SKM-1 (cell line): ENCODE results near the gene PIGR.
"Not testable (repeated sequence)": the region's sequence is repeated elsewhere in the genome, so short reads cannot be mapped to it uniquely, and the experiment has no call there.

Experiments
- DNase-seq: peaks from one replicate; lab custom pipeline; 2025; ENCODE audit not compliant: unreplicated experiment; lab: John Stamatoyannopoulos, UW

The PIGR gene

DNA sequence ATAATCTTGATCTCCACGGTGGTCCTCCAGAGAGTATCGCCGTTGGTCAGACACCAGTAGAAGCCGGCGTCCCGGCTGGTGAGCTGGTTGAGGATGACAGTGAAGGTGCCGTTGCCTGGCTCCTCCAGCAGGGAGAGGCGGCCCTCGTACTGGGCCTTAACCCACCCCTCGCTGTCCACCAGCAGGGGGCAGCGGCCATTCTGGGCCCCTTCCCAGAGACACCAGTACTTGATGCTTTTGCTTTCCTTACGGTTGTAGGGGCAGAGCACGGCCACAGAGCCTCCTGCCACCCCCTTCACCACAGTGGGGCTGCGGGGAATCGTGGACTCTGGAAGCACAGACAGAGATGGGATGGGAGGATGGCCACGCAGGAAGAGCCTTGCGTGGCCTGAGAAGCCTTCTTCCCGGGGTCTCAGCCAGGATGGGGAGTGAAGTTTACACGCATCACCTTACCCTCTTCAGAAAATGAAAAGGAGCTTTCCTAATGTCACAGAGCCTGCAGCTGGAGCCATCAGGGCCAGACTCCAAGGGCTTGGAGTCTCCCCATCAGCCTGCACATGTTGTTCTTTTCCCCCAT, 10.7 kb downstream of the PIGR start:
- DNase-seq, result peak; percentile 33

DNA sequence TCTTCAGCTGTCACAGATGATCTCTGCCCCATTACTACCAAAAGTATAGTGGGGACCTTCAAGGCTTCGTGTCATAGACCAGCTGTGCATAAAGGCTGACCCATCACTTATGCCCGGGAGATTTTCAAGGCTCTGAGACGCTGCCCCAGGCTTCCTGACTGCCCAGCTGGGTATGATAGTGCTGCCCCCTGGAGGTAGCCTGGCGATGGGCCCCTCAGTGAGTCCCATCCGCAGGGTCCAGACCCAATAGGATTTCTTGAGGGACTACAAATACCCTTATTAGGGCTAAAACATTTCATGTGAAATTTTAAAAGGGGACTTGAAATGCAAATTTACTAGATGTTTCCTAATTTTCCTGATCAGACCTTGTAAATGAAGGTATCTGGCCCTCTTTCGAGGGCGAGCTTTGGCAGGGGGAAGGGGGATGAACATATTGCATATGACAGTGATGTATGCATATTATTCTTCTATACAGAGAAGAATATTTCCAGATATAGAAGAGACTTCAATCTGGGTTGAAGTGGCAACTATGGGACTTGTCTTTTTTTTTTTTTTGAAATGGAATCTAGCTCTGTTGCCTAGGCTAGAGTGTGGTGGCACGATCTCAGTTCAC, 12.8 kb downstream of the PIGR start:
- DNase-seq, result peak; percentile 28

DNA sequence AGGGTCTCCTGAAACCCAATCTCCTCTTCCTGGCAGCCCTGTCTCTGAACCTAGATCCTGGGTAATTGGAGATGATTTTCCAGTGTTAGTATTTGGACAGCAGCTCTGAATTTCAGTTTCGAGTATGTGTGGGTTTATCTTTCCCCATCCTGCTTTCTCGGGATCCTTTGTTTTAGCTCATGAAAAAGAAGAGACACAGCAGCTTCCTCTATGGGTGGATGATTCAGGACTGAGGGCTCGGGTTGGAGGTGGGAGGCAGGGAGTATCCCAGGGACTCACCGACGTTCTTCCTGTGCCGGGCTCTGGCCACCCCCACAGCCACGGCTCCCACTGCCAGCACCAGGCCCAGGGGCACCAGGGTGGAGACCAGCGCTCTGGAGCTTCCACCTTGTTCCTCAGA, 14.1 kb downstream of the PIGR start:
- no peak for DNase-seq

DNA sequence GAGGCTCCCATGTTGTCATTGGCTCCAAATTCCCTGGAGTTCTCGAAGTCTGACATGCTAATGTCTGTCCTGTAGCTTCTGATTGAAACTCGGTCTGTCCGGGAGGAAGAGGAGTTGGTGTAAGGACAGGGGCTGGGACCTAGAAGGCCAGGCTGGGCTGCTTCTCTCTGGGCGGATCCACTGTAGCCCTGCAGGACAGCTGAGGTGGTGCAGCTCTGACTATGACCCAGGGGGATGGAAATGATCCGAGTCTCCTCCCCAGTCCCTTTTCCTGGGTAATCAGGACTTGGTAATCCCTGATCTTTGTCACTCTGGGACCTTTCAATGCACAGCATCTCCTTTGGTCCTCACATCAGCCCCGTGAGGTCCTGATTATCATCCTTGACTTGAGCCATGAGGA, 14.6 kb downstream of the PIGR start:
- DNase-seq, result no peak

DNA sequence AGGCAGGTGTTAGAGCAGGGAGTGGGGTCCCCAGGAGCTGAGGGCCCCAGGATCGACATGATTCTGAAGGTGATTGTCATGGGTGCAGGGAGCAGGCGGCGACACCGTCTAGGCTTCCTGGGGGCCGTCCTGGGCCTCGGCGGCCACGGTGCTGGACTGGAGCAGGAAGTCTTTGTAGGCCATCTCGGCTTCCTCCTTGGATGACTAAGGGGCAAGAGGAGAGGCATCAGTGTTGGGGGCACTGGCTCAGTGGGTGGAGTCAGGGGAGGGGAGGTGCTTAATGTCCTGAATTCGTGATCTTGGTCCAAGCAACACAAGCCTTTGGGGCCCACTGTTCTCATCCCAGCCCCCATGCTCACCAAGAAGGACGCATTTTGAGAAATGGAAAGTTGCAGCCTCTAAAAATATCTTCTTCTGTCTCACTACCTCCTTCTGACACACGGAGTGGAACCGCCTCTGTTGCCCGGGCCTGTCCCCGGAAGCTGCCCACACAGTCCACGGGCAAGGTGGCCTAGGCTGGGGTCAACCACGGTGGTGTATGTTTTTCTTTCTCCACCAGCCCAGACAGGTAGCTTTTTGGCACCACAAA, 16.0 kb downstream of the PIGR start:
- no peak for DNase-seq

DNA sequence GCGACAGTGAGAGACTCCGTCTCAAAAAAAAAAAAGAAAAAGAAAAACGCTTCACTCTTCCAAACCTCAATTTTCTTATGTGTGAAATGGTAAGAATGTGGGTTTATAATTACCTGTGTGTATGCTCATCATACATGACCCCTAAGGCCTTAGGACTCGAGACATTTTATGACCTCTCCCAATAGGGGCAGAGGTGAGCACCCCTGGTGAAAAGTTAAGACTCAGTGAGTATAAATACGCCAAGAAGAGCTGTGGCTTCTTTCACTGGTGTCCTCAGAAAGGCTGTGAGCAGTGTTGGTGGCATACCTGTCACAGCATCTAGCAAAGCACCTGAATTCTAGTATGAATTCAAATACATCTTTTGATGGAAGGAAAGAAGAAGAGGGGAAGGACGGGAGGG, 16.7 kb downstream of the PIGR start:
- no peak for DNase-seq

DNA sequence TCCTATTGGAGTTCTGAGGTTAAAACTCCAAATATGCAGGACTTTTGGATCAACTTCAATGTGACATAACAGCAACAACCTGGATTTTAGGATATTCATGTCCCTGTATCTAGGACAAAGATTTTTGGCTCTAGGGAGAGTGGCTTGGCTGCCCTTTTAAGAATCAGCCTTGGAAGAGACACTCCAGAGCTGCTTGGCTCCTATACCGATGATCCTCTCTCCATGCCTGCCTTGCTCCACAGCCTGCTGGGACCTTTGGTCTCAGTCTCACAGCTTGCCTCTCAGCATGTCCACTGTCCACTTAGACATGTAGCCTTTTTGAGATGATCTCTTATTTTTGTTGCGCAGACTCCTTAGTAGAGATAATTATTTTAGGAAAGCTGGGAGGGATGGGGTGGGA, 20.0 kb downstream of the PIGR start:
- DNase-seq, result no peak

DNA sequence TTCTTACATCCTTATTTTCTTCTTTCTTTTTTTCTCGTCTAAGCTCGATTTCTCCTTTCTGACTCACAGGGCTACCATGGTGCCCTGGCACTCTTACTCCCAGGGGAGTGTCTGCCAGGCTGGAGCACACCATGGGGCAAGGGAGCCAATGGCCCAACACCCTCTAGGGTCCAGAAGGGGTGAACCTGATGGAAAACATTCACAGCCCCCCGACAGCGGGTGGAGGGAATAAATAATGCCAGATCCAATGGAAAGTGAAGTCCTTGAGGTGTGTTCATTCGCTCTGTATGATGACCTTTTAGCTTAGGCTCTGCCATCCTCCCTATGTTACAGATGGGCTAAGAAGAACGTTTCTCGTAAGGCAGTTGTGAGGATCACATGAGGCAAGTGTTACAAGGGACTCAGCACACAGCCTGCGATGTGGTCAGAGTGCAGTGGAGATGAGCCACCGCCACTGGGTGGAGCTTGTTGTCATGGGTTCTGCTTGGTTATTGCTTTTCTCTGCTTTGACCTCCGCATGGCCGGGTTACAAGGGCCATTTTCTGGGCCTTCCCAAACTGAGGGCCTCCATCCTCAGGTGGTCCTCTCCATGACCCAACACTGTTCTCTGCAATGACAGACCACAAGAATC, 21.0 kb downstream of the PIGR start:
- DNase-seq, result peak; percentile 57

DNA sequence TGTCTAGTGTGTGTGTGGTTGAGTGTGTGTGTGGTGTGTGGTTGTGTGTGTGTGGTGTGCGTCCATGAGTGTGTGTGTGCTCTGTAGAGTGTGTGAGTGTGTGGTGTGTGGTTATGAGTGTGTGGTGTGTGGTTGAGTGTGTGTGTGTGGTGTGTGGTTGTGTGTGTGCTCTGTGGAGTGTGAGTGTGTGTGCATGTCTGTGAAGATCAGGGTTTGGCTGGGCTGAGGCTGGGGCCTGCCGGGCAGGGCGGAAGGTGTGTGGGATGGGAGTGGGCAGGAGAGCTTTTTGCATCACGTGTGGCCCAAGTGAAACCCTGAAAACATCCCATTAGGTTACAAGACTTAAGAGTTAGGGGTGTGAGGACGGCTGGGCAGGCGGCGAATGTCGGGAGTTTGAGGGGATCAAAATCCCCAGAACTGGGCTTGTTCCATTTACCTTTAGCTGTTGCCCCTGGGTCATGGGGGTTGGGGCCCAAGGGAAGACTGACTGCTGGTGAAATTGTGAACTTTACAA, 21.6 kb downstream of the PIGR start:
- no peak for DNase-seq

DNA sequence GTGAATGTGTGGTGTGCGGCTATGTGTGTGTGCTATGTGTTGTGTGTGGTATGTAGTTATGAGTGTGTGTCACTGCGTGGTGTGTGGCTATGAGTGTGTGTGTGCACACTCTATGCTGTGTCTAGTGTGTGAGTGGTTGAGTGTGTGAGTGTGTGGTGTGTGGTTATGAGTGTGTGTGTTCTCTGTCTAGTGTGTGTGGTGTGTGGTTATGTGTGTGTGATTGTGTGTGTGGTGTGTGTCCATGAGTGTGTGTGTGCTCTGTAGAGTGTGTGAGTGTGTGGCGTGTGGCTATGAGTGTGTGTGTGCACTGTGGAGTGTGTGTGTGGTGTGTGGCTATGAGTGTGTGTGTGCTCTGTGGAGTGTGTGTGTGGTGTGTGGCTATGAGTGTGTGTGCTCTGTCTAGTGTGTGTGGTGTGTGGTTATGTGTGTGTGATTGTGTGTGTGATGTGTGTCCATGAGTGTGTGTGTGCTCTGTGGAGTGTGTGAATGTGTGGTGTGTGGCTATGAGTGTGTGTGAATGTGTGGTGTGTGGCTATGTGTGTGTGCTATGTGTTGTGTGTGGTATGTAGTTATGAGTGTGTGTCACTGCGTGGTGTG, 22.2 kb downstream of the PIGR start:
- not testable (repeated sequence) for DNase-seq

DNA sequence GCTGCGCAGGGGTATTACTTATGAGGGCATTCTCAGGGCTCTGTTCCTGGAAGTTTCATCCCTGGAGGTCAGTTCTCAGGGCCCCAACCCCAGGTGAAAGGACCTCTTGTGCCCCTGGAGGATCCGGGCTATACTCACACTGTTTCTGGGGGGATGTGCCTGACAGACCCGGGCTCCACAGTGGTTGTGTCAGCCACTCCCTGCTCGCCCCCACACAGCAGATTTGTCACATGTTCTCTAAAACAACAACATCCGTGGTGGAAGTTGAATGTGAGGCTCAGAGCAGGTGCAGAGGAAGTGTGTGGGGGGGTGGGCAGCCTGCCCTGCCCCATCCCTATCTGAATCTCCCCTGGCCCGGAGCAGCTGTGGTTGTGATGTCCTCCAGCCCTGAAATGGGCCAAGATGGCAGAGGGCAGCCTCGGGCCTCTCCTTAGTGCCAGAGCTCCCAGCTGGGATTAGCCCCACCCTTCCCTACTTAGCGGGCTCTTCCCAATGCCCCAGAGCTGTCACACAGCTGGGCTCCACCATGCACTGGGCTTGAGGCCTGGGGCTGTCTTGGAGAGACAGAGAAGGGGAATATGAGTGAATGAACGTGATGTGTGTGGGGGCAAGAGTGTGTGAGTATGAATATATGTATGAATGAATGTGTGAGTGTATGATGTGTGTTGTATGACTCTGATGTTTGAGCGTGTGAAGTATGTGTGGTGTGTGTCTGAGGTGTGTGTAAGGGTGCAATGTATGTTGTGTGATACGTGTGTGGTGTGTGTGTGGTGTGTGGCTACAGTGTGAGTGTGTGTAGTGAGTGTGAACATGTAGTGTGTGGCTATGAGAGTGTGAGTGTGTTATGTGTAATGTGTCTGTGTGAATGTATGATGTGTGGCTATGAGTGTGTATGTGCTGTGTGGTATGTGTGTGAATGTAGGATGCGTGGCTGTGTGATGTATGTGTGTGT, 23.0 kb downstream of the PIGR start:
- no peak for DNase-seq

DNA sequence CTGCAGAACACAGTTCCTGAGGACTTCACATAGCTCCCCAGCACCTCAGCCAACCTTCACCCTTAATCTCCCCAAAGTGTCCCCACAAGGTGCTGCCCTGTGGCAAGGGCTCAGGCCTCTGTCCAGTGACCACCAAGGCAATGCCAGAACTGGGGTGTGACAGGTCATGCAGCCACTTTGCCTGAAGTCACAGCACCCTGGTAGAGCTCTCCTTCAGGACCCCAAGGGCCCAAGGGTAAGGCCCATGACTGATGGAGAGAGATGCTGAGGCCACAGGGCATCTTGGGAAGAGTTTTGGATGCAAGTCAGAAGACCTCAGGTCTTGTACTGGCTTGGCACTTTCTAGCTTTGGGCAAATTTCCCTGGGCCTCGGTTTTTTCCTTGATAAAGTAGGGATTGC, 23.7 kb downstream of the PIGR start:
- DNase-seq, result no peak

DNA sequence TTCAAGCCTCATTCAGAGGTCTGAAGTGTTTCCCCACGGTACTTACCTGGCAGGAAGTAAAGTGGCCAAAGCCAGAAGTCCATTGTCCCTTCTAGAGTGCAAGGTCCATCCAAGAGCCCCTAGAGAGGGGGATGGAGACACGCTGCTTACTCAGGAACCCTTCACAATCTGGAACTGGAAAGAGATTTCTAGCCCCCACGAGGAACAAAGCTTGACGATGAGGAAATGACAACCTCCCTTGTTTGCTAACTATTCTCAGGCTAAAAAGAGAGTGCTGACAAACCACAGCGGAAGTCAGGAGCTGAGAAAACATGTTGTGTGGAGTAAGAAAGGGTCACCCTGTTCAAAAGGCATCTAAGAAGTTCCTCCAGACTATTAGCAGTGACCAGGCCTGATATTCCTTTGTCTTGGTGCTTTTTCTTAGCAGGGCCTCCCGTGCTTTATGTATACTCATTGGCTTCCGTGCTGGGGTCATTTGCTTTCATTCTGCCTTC, 24.4 kb downstream of the PIGR start, which contains the start of gene FCMR:
TSS of gene FCMR (minus strand) at position 170 of the 494 bp plus-strand sequence. CDS start at position 83, 87 bp downstream.
- peak; percentile 97 for DNase-seq

DNA sequence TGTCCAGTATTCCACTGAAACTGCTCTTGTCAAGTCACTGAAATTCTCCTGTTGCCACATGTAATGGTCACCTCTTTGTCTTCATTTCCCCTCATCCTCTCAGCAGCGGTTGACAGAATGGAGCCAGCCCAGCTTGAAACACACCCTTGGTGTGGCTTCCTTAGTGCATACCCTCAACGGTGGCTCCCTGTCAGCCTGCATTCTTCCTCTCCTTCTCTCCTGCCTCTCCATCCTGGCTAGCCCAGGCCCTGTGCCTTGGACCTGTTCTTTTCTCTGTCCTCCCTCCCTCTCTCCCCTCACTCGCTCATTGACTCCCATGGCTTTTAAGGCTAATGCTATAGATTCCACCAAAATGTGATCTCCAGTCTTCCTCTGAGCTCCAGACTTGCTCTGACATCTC, 28.2 kb downstream of the PIGR start:
- DNase-seq, result no peak

DNA sequence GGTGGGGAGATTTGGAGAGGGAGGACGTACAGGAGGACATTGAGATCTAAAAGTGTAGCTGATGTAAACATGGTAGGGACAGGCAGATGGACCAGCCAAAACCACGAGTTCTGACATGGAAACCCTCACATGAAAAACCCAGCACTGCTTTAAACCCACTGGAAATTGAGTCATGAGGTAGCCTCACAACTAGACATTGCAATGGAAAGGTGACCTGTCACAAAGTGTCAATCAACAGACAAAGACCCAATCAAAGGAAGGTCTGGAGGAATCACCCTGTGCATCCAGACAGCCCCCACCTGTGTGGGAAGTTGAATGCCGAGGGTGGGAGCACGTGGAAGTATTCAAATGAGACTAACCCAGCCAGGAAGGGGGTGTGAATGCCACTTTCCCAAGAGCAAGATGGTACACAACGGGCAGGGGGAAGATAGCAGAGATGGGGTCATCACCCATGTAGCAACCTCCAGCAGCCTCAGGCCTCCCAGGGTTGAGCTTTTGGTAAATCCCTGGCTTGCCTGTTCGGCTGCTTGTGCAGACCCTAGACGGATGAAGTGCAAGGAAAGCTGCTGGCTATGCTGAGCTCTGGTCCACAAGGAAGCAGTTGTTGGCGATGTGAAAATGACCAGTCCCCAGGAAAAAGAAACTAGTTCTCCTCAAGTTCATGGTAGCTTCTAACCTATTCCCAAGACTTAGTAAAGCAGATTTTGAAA, 30.1 kb downstream of the PIGR start:
- DNase-seq, result no peak

DNA sequence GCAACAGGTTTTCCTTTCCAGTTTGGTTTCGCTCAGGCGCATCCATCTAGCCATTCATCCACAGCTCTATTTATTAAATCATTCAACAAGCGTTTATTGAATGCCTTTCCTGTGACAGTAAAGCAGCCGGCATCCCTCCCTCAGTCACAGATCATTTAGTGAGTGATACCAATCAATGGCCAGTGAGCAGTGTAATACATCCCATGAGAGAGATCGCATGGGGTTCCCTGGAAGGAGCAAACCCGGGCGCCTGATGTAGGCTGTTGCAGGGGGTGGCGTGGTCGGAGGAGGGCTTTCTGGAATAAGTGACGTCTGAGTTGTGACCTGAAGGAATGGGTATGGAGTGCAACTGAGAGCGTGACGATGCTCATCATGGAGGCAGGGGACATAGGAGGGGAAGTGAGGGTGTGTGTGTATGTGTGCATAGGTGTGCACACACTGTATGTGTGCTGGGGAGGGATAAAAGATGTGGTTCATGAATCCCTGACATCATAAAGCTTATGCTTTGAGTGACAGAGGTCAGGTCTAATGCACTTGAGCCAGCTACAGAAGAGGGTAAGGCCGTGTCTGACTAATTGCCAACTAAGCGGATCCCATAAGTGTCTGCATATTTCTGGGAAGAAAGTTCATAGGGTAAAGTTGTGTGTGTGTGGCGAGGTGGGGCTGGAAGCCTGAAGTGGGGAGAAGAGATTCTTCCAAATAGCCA, 31.1 kb downstream of the PIGR start:
- no peak for DNase-seq

DNA sequence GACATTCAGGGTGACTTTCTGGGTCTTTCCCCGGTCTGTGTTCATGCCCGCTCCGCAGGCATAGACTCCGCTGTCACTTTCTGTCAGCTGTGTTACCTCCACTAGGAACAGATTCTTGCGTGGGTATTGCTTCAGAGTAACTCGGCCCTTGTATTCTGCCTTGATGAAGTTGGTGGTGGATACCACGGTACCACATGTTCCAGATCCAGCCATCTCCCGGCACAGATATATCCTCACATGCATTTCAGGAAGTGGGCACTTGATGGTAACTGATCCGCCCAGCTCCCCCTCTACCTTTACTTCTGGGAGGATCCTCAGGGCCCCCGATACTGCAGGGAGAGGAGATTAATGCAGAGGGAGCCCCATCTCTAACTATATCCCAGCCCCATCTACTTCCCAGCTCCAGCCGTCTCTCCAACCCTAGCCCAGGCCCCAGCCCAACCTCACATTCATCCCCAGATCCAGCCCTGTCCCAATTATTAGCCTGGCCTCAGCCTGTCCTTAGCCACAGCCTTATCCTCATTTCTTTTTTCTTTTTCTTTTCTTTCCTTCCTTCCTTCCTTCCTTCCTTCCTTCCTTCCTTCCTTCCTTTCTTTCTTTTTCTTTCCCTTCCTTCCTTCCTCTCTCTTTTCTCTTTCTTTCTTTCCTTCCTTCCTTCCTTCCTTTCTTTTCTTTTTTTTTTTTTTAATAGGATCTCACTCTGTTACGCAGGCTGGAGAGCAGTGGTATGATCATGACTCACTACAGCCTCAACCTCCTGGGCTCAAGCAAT, 32.3 kb downstream of the PIGR start:
- DNase-seq, result no peak

DNA sequence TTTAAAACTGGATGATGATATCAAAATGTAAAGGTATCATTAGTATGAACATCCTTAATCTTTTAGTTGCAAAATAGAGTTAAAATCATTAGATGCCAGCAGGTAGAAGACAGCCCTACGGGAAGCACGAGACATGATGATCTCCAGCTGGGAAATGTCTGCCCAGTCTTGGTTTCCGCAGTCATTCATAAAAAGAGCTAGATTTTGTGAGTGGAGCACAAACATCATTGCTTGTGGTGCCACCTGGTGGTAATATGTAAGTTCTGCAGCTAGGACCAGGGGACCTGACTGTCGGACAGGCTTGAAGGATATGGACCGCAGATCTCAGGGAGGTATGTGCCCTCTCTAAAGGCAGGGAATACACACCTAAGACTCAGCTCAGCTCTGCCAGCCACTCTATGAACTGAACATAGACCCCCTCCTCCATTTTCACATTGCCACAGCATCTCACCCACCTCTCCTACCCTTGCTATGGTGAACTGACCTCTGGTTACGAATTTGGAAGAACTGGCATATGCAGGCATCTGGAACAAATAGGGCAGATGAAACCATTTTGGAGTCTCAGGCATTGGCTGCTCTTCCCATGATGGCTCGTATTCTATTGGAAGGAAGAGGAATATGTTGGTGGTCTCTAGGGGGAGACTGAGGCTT, 33.7 kb downstream of the PIGR start:
- peak; percentile 78 for DNase-seq
